ENCODE measurements around the gene PRDM16.

DNA sequence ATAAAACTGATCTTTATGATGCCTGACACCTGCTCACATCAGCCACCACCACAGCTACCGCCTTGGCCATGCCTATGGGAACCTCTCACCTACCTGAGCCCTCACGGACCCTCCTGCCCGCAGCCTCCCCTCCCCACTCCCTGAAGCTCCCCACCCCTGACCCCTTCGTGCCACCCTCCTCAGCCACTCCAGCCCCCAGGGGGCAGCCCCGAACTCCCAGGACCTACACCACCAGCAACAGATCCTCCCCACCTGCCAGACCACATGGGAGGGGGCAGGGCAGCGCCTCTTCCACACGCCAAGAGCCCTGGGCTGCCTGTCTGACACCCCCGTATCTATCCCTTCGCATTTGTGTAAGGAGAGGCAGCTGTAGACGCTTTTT, 371.3 kb downstream of the PRDM16 start:
- TF ChIP-seq POLR2A (IDR thresholded peaks at IDR 0.05; ENCODE audit: low read length) (no peak), GATA1 (IDR thresholded peaks at IDR 0.05; ENCODE audit: low read depth, low read length) (no peak)

All from erythroblast (primary cell).